IMR-90 (cell line): ENCODE results near the gene RPL4. TPM values are rescaled to one million over a fixed set of nuclear protein-coding genes. Genes with fewer than 3 reads are reported as not detected.

Source experiments
- ATAC-seq: fragments of 200-7000 bp; cut with Tn5 transposase; 2 replicates; pipeline ENCODE4 v1.9.1; 2020; ENCODE audit warnings: low read depth, mild to moderate bottlenecking, moderate library complexity
- BruUV-seq: library from RNA; stranded (reverse); fragments of 400-500 nt; replicated peaks from 2 replicates; lab custom pipeline; 2021; lab: Mats Ljungman, UMichigan
- CTCF ChIA-PET: fragments of 300-600 bp; formaldehyde crosslinking; extraction: SDS; loops from one replicate; lab custom pipeline; 2021; ENCODE audit warnings: antibody characterized with exemption; lab: Yijun Ruan, JAX
- POLR2A ChIA-PET: fragments of 300-600 bp; sonication (Branson Sonifier 250); formaldehyde crosslinking; loops from one replicate; lab custom pipeline; 2022; ENCODE audit warnings: antibody characterized with exemption; ENCODE audit not compliant: unreplicated experiment; lab: Charles Lee
- DNase-seq: peaks from one replicate; pipeline ENCODE4 v3.0.0; 2013
- H2AFZ ChIP-seq: replicated peaks from 2 replicates; pipeline ENCODE3; 2013; ENCODE audit warnings: low read length, mild to moderate bottlenecking; ENCODE audit not compliant: poor library complexity
- H2AK5ac ChIP-seq: 2 replicates; pipeline ENCODE4 v1.6.1; 2013; ENCODE audit warnings: low read depth, low read length, inconsistent platforms
- H2AK9ac ChIP-seq: replicated peaks from 2 replicates; pipeline ENCODE3; 2013; ENCODE audit warnings: mild to moderate bottlenecking, low read depth, low read length, moderate library complexity; ENCODE audit not compliant: poor library complexity
- H2BK120ac ChIP-seq: 2 replicates; pipeline ENCODE4 v1.6.1; 2013; ENCODE audit warnings: low read depth, low read length, inconsistent platforms
- H2BK15ac ChIP-seq: 3 replicates; pipeline ENCODE4 v1.6.1; 2013; ENCODE audit warnings: low read depth, low read length, inconsistent platforms
- H2BK20ac ChIP-seq: 2 replicates; pipeline ENCODE4 v1.6.1; 2013; ENCODE audit warnings: low read depth, mild to moderate bottlenecking, inconsistent platforms, low read length, moderate library complexity
- H2BK5ac ChIP-seq: 2 replicates; pipeline ENCODE4 v1.6.1; 2013; ENCODE audit warnings: mild to moderate bottlenecking, low read depth, low read length, inconsistent platforms; ENCODE audit not compliant: poor library complexity, severe bottlenecking
- H3K14ac ChIP-seq: replicated peaks from 2 replicates; pipeline ENCODE4 v1.6.1; 2013; ENCODE audit warnings: low read depth, low read length, inconsistent platforms
- H3K18ac ChIP-seq: 2 replicates; pipeline ENCODE4 v1.6.1; 2013; ENCODE audit warnings: low read depth, low read length, control low read depth
- H3K23ac ChIP-seq: 2 replicates; pipeline ENCODE4 v1.6.1; 2013; ENCODE audit warnings: low read depth, low read length, inconsistent platforms
- H3K27ac ChIP-seq: 2 replicates; pipeline ENCODE4 v1.5.1; 2013; ENCODE audit warnings: mild to moderate bottlenecking, control low read depth, low read length; ENCODE audit not compliant: insufficient read depth
- H3K27me3 ChIP-seq: 2 replicates; pipeline ENCODE4 v1.6.1; 2013; ENCODE audit warnings: low read length; ENCODE audit not compliant: control insufficient read depth, insufficient read depth
- H3K36me3 ChIP-seq: 2 replicates; pipeline ENCODE4 v1.6.1; 2013; ENCODE audit warnings: low read length, mixed read lengths; ENCODE audit not compliant: control insufficient read depth, insufficient read depth
- H3K4ac ChIP-seq: 2 replicates; pipeline ENCODE4 v1.6.1; 2013; ENCODE audit warnings: low read depth, low read length, inconsistent platforms
- H3K4me1 ChIP-seq: 2 replicates; pipeline ENCODE4 v1.6.1; 2013; ENCODE audit warnings: low read length, mixed read lengths; ENCODE audit not compliant: control insufficient read depth, insufficient read depth
- H3K4me2 ChIP-seq: 2 replicates; pipeline ENCODE4 v1.6.1; 2013; ENCODE audit warnings: low read depth, mild to moderate bottlenecking, control low read depth, low read length, moderate library complexity
- H3K4me3 ChIP-seq: 2 replicates; pipeline ENCODE4 v1.5.1; 2013; ENCODE audit warnings: low read depth, mild to moderate bottlenecking, control low read depth, low read length, moderate library complexity; ENCODE audit not compliant: insufficient read depth
- H3K56ac ChIP-seq: 2 replicates; pipeline ENCODE4 v1.6.1; 2013; ENCODE audit warnings: low read length, inconsistent platforms; ENCODE audit not compliant: insufficient read depth; ENCODE audit errors: extremely low read depth
- H3K79me1 ChIP-seq, 2 experiments: 2 replicates each; pipeline ENCODE4 v1.6.1; 2013; ENCODE audit warnings: low read length in 2 of 2, inconsistent platforms in 1 of 2, low read depth in 1 of 2
- H3K9ac ChIP-seq: 2 replicates; pipeline ENCODE4 v1.6.1; 2013; ENCODE audit warnings: low read depth, low read length, control low read depth
- H3K9me1 ChIP-seq: 2 replicates; pipeline ENCODE4 v1.6.1; 2013; ENCODE audit warnings: low read length, inconsistent platforms; ENCODE audit not compliant: insufficient read depth
- H3K9me3 ChIP-seq: 2 replicates; pipeline ENCODE4 v1.6.1; 2013; ENCODE audit warnings: low read length; ENCODE audit not compliant: control insufficient read depth, insufficient read depth
- H4K20me1 ChIP-seq: 2 replicates; pipeline ENCODE4 v1.6.1; 2013; ENCODE audit warnings: low read length, inconsistent platforms; ENCODE audit not compliant: insufficient read depth
- H4K5ac ChIP-seq: 2 replicates; pipeline ENCODE4 v1.6.1; 2013; ENCODE audit warnings: mild to moderate bottlenecking, low read depth, low read length, control low read depth
- H4K8ac ChIP-seq, 2 experiments: 2 replicates each; pipeline ENCODE4 v1.6.1; 2013; ENCODE audit warnings: low read depth in 2 of 2, low read length in 2 of 2, control low read depth in 1 of 2, inconsistent platforms in 1 of 2
- H4K91ac ChIP-seq: 2 replicates; pipeline ENCODE4 v1.6.1; 2013; ENCODE audit warnings: low read depth, low read length, inconsistent platforms; ENCODE audit not compliant: insufficient read depth
- BHLHE40 ChIP-seq: fragments of 150-350 bp; IDR thresholded peaks from 2 replicates; pipeline ENCODE4 v1.6.1; 2016; ENCODE audit warnings: mild to moderate bottlenecking, low read depth, low read length
- CEBPB ChIP-seq: IDR thresholded peaks from 2 replicates; pipeline ENCODE4 v1.6.1; 2012; ENCODE audit warnings: low read depth, low read length, improper control_type of control experiment
- CHD1 ChIP-seq: IDR thresholded peaks from 2 replicates; pipeline ENCODE4 v1.6.1; 2012; ENCODE audit warnings: low read depth, low read length, improper control_type of control experiment
- FOS ChIP-seq: fragments of 150-350 bp; IDR thresholded peaks from 2 replicates; pipeline ENCODE4 v1.6.1; 2016; ENCODE audit warnings: low read depth, low read length
- MAFK ChIP-seq: IDR thresholded peaks from 2 replicates; pipeline ENCODE4 v1.6.1; 2012; ENCODE audit warnings: low read depth, low read length, improper control_type of control experiment
- MAZ ChIP-seq: IDR thresholded peaks from 2 replicates; pipeline ENCODE4 v1.6.1; 2012; ENCODE audit warnings: low read depth, mild to moderate bottlenecking, low read length, improper control_type of control experiment, moderate library complexity, borderline replicate concordance
- MXI1 ChIP-seq: IDR thresholded peaks from 2 replicates; pipeline ENCODE4 v1.6.1; 2012; ENCODE audit warnings: low read depth, mild to moderate bottlenecking, low read length, moderate library complexity, borderline replicate concordance
- NFE2L2 ChIP-seq: fragments of 150-350 bp; IDR thresholded peaks from 2 replicates; pipeline ENCODE4 v1.6.1; 2016; ENCODE audit warnings: low read depth, mild to moderate bottlenecking, low read length
- POLR2A ChIP-seq: IDR thresholded peaks from 2 replicates; pipeline ENCODE4 v1.6.1; 2012; ENCODE audit warnings: mild to moderate bottlenecking, low read depth, low read length
- RAD21 ChIP-seq: IDR thresholded peaks from 2 replicates; pipeline ENCODE4 v1.6.1; 2012; ENCODE audit warnings: low read length, improper control_type of control experiment
- RCOR1 ChIP-seq: IDR thresholded peaks from 2 replicates; pipeline ENCODE4 v1.6.1; 2012; ENCODE audit warnings: mild to moderate bottlenecking, low read length, improper control_type of control experiment; ENCODE audit not compliant: insufficient replicate concordance
- RFX5 ChIP-seq: IDR thresholded peaks from 2 replicates; pipeline ENCODE4 v1.8.0; 2012; ENCODE audit warnings: low read depth, mild to moderate bottlenecking, low read length, moderate library complexity
- SMC3 ChIP-seq: fragments of 150-350 bp; IDR thresholded peaks from 2 replicates; pipeline ENCODE4 v1.6.1; 2016; ENCODE audit warnings: low read depth, mild to moderate bottlenecking, antibody characterized with exemption, low read length, moderate library complexity
- USF2 ChIP-seq: fragments of 150-350 bp; IDR thresholded peaks from 2 replicates; pipeline ENCODE4 v1.6.1; 2017; ENCODE audit warnings: mild to moderate bottlenecking, antibody characterized with exemption, low read length, low read depth
- WGBS, 2 experiments: methylation state at CpG; one replicate each; pipeline versions ENCODE4 v1.1.5 to v1.1.7; 2013; ENCODE audit warnings: missing lambda C conversion rate in 2 of 2; ENCODE audit not compliant: insufficient read length in 1 of 2; ENCODE audit errors: extremely low coverage in 2 of 2; 5-methylcytosine and 5-hydroxymethylcytosine counted together
- dilution Hi-C: fragments of 300-500 bp; cut with HindIII; formaldehyde crosslinking; loops from one replicate; pipeline ENCODE4 v1.14.3; 2018; ENCODE audit warnings: low sequenced_read_pairs; ENCODE audit not compliant: unreplicated experiment
- in situ Hi-C: fragments of 300-500 bp; cut with MboI; formaldehyde crosslinking; loops from 3 replicates; pipeline ENCODE4 v1.14.3; 2019; ENCODE audit warnings: low sequenced_read_pairs, inconsistent platforms, mixed read lengths
- intact Hi-C: fragments of 100-400 bp; cut with micrococcal nuclease; formaldehyde crosslinking; loops from 2 replicates; pipeline ENCODE4 v1.10.0; 2022
- polyA plus RNA-seq, 3 experiments: library from polyadenylated mRNA; depleted of rRNA; stranded (reverse); fragments of >200 nt; gene quantifications; 2 replicates each; pipeline ENCODE4 v1.2.3, GENCODE V29; 2012; ENCODE audit warnings: low replicate concordance in 1 of 3
- total RNA-seq: library from RNA; depleted of rRNA; stranded (reverse); fragments of >200 nt; gene quantifications from 2 replicates; pipeline ENCODE4 v1.2.3, GENCODE V29; 2012
- TF ChIP-seq, protein P1 (sequence below): fragments of 150-350 bp; IDR thresholded peaks from 2 replicates; pipeline ENCODE4 v1.6.1; 2016; ENCODE audit warnings: low read depth, mild to moderate bottlenecking, low read length, moderate library complexity, borderline replicate concordance
- TF ChIP-seq, protein P2 (sequence below): conservative IDR thresholded peaks from 2 replicates; pipeline ENCODE4 v1.5.1; 2012; ENCODE audit warnings: mild to moderate bottlenecking, low read depth, low read length, improper control_type of control experiment

The RPL4 gene
- total and polyA plus RNA-seq, 2 of the 4 experiments (the other 2 are of a cell fraction): 4,083 to 13,244 TPM

GRCh38 chr15:66476535-66476934 is 28.1 kb downstream of the RPL4 start:
- H3K79me1 ChIP-seq: peaks cover 32 to 61% of the 10 kb centered on the region in 2 experiments
- H2BK120ac ChIP-seq: no peak overlapping the region
- H3K4ac ChIP-seq: no peak overlapping the region
- H2BK5ac ChIP-seq: no peak overlapping the region
- 100% methylated on average over 2 of the region's 4 CpGs; no CpG with 5 or more reads in 1 of the 2 experiments for WGBS, 2 experiments
- no peaks in the 10 kb centered on the region for H3K9me3 ChIP-seq
- no peak overlapping the region for H2AK9ac ChIP-seq
- DNase-seq: no peak
- no peak overlapping the region for H3K56ac ChIP-seq
- POLR2A ChIA-PET: no interaction called here
- CTCF ChIA-PET: no interaction called here
- H3K4me2 ChIP-seq: no peak overlapping the region
- no peak overlapping the region for H3K9ac ChIP-seq
- H4K8ac ChIP-seq: no peak overlapping the region
- H3K18ac ChIP-seq: no peak overlapping the region
- peaks cover 13% of the 10 kb centered on the region; the same call in 1 of the 2 replicates for H3K9me1 ChIP-seq
- H4K5ac ChIP-seq: no peak overlapping the region
- TF ChIP-seq NFE2L2 (no peak), RFX5 (no peak), RCOR1 (no peak), MAFK (no peak), MAZ (no peak), FOS (no peak), SMC3 (no peak), BHLHE40 (no peak), CHD1 (no peak), CEBPB (no peak), POLR2A (no peak), USF2 (no peak), RAD21 (no peak), MXI1 (no peak)
- TF ChIP-seq, protein P1, sequence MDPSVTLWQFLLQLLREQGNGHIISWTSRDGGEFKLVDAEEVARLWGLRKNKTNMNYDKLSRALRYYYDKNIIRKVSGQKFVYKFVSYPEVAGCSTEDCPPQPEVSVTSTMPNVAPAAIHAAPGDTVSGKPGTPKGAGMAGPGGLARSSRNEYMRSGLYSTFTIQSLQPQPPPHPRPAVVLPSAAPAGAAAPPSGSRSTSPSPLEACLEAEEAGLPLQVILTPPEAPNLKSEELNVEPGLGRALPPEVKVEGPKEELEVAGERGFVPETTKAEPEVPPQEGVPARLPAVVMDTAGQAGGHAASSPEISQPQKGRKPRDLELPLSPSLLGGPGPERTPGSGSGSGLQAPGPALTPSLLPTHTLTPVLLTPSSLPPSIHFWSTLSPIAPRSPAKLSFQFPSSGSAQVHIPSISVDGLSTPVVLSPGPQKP: no peak
- TF ChIP-seq, protein P2, sequence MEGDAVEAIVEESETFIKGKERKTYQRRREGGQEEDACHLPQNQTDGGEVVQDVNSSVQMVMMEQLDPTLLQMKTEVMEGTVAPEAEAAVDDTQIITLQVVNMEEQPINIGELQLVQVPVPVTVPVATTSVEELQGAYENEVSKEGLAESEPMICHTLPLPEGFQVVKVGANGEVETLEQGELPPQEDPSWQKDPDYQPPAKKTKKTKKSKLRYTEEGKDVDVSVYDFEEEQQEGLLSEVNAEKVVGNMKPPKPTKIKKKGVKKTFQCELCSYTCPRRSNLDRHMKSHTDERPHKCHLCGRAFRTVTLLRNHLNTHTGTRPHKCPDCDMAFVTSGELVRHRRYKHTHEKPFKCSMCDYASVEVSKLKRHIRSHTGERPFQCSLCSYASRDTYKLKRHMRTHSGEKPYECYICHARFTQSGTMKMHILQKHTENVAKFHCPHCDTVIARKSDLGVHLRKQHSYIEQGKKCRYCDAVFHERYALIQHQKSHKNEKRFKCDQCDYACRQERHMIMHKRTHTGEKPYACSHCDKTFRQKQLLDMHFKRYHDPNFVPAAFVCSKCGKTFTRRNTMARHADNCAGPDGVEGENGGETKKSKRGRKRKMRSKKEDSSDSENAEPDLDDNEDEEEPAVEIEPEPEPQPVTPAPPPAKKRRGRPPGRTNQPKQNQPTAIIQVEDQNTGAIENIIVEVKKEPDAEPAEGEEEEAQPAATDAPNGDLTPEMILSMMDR: no peak
- no TSS peak for BruUV-seq
- no peak overlapping the region for H2AFZ ChIP-seq
- H3K27ac ChIP-seq: no peak overlapping the region
- H2AK5ac ChIP-seq: no peak overlapping the region
- peaks cover 4% of the 10 kb centered on the region for H3K36me3 ChIP-seq
- H4K20me1 ChIP-seq: peaks cover 10% of the 10 kb centered on the region
- H3K14ac ChIP-seq: no peak overlapping the region
- dilution Hi-C loops: no loop called here
- no peak overlapping the region for H3K4me3 ChIP-seq
- peaks cover 10% of the 10 kb centered on the region for H3K4me1 ChIP-seq
- in situ Hi-C loops: loop anchor here (25.0 kb wide), 1 partner anchor 564 kb away; no protein-coding TSS in a partner anchor
- no peak overlapping the region for H3K23ac ChIP-seq
- H4K91ac ChIP-seq: no peak overlapping the region
- H3K27me3 ChIP-seq: no peaks in the 10 kb centered on the region
- intact Hi-C loops: no loop called here
- H2BK20ac ChIP-seq: no peak overlapping the region
- ATAC-seq: no peak
- no peak overlapping the region for H2BK15ac ChIP-seq
